GM12864 (cell line): ENCODE data around the gene TACR1.

Experiments
- DNase-seq: peaks from one replicate; pipeline ENCODE4 v3.0.0-alpha.2; 2011; ENCODE audit warnings: low read depth
- H3K4me3 ChIP-seq: 2 replicates; pipeline ENCODE4 v1.5.1; 2011; ENCODE audit warnings: mild to moderate bottlenecking, low read depth, low read length, control low read depth
- TF ChIP-seq, protein P1 (sequence below): IDR thresholded peaks from 2 replicates; pipeline ENCODE4 v1.5.1; 2011; ENCODE audit warnings: low read depth, mild to moderate bottlenecking, moderate library complexity, low read length, control low read depth, inconsistent platforms; ENCODE audit errors: missing control alignments

TACR1 gene

DNA sequence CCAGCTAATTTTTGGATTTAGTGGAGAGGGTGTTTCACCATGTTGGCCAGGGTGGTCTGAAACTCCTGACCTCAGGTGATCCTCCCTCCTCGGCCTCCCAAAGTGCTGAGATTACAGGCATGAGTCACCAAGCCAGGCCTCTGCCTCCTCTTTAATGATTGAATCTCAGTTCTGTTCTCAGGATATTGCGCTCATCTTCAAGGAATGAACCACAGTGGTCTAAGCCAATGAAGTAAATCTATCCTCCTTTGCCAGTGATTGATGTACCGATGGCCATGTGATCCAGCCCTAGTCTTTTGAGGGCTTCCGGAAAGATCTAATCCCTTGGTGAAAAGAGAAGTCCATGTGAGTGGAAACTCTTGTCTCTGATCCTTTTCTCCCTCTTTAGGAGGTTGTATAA is 192.3 kb downstream of the TACR1 start:
- TF ChIP-seq, protein P1, sequence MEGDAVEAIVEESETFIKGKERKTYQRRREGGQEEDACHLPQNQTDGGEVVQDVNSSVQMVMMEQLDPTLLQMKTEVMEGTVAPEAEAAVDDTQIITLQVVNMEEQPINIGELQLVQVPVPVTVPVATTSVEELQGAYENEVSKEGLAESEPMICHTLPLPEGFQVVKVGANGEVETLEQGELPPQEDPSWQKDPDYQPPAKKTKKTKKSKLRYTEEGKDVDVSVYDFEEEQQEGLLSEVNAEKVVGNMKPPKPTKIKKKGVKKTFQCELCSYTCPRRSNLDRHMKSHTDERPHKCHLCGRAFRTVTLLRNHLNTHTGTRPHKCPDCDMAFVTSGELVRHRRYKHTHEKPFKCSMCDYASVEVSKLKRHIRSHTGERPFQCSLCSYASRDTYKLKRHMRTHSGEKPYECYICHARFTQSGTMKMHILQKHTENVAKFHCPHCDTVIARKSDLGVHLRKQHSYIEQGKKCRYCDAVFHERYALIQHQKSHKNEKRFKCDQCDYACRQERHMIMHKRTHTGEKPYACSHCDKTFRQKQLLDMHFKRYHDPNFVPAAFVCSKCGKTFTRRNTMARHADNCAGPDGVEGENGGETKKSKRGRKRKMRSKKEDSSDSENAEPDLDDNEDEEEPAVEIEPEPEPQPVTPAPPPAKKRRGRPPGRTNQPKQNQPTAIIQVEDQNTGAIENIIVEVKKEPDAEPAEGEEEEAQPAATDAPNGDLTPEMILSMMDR, result no peak
- DNase-seq, result no peak
- H3K4me3 ChIP-seq, result no peak overlapping the region

DNA sequence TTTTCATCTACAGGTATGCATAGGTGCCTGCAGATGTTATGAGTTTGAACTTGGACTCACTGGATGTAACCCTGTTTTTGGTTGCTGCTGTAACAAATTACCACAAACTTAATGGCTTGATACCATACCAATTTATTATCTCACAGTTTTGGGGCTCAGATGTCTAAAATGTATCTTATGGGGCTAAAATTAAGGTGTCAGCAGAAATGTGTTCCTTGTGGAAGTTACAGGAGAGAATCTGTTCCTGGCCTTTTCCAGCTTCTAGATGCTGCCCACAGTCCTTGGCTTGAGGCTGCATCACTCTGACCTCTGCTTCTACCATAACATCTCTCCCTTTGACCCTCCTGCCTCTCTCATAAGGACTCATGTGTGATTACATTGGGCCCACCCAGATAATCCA is 193.3 kb downstream of the TACR1 start:
- TF ChIP-seq, protein P1, result no peak
- no peak overlapping the region for H3K4me3 ChIP-seq
- no peak for DNase-seq

DNA sequence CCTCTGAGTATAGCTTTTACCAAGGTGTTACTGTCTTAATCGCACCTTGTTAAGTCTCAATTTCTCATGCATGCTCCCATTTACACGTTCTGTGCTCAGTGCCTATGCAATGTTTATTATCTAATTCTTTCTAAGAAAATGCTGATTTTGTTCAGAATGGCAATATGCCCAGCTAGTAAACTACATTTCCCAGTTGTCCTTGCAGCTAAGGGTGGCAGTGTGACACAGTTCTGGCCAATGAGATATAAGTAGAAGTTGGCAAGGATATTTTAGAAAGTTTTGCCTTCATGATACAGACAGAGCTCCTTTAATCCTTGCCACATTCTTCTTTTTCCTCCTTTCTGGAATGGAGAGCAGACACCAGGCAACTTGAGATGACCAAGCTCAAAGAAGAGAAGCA is 195.5 kb downstream of the TACR1 start:
- no peak for DNase-seq
- TF ChIP-seq, protein P1, result no peak
- H3K4me3 ChIP-seq, result no peak overlapping the region

DNA sequence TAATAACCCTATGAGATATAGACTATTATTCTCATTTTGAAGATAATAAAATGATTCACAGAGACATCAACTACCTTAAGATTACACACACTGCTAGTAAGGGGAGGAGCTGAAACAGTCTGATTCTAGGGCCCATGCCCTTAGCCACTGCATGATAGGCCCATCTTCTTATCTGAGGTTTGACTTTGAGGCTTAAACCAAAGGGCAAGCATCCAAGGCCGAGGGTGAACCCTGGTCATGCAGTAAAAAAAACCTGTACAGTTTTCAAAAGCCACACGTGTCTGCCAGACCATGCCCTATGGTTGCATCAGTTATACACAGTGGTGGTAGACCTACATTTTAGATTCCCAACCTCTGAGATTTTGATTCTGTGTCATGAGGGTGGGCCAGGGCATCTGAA is 196.0 kb downstream of the TACR1 start:
- TF ChIP-seq, protein P1, result no peak
- no peak overlapping the region for H3K4me3 ChIP-seq
- DNase-seq, result no peak

DNA sequence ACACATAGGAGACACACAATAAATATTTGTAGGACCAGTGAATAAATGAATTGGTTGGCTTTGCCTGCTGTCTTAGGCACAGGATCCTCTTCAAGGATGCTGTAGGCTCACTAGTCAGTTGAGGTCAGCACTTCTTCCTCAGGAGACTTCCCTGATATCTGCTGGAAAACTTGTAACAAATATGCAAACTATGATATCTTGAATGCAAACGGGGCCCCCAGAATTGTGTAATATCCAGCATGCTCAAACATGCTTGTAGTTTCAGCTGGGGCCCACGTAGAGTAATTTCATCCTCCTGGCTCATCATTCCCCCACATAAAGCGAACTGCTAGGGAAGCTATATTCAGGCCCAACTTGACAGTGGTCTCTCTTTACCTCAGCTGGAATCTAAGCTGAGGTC is 197.3 kb downstream of the TACR1 start:
- TF ChIP-seq, protein P1, result no peak
- DNase-seq, result no peak
- no peak overlapping the region for H3K4me3 ChIP-seq

DNA sequence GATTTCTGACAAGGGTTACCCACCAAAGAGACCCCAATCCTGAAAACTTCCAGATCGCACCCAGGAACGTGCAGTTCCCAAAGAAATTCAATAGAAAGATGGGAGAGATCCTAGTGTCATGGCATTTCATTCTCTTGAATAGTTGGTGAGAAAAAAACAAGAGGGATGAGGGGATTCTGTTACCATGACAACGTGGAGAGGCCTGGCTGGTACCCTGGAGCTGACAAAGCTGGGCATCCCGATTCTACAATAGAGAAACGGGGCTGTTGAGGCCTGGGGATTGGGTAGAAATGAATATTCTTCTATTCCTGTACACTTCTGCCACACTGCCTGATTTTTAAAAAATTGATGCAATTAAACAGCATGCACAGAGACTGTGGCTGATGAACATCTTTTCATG is 199.9 kb downstream of the TACR1 start:
- no peak for DNase-seq
- no peak overlapping the region for H3K4me3 ChIP-seq
- TF ChIP-seq, protein P1, result no peak
